Tibial nerve (tissue), 4 donors: ENCODE measurements around the gene TAS2R31. TPM values are rescaled to one million over a fixed set of nuclear protein-coding genes. Genes with fewer than 3 reads are reported as not detected.
"Not testable (repeated sequence)": the region's sequence is repeated elsewhere in the genome, so short reads cannot be mapped to it uniquely, and the experiment has no call there.

Source experiments
- DNase-seq, 2 donors: peaks; one replicate each; pipeline ENCODE4 v3.0.0-alpha.2; 2019; ENCODE audit warnings: low spot score in 2 of 2
- H3K27ac ChIP-seq, 4 donors: fragments of 200-600 bp; sonication (generic) in 3 of 4; one replicate each; pipeline ENCODE4 v1.5.1; 2017 to 2019; ENCODE audit warnings: mild to moderate bottlenecking in 1 of 4
- H3K27me3 ChIP-seq, 2 donors: fragments of 200-600 bp; sonication (generic) in 1 of 2; one replicate each; pipeline versions ENCODE4 v1.5.1 to v1.6.0; 2017 to 2019
- H3K36me3 ChIP-seq, 3 donors: fragments of 200-600 bp; sonication (generic); one replicate each; pipeline ENCODE4 v1.5.1; 2018 to 2019
- H3K4me1 ChIP-seq, 4 donors: fragments of 200-600 bp; sonication (generic) in 3 of 4; one replicate each; pipeline ENCODE4 v1.5.1; 2017 to 2019
- H3K4me3 ChIP-seq, 4 donors: fragments of 200-600 bp; sonication (generic) in 3 of 4; one replicate each; pipeline ENCODE4 v1.5.1; 2017 to 2019; ENCODE audit warnings: mild to moderate bottlenecking in 1 of 4, moderate library complexity in 1 of 4
- H3K9me3 ChIP-seq, 4 donors: fragments of 200-600 bp; sonication (generic) in 3 of 4; one replicate each; pipeline ENCODE4 v1.5.1; 2017 to 2019
- CTCF ChIP-seq, 5 experiments: fragments of 200-600 bp in 3 of 5; fragments of 450-650 bp in 2 of 5; sonication (generic) in 3 of 5; IDR thresholded peaks; one replicate each; pipeline ENCODE4 v1.5.1; 2016 to 2019; ENCODE audit warnings: antibody characterized with exemption in 5 of 5, mild to moderate bottlenecking in 3 of 5, moderate library complexity in 2 of 5
- EP300 ChIP-seq, 2 donors: sonication (generic); formaldehyde crosslinking; IDR thresholded peaks; one replicate each; pipeline ENCODE4 v1.6.1; 2017; ENCODE audit warnings: antibody characterized with exemption in 2 of 2, mild to moderate bottlenecking in 1 of 2
- POLR2A ChIP-seq, 2 donors: fragments of 450-650 bp; IDR thresholded peaks; one replicate each; pipeline ENCODE4 v1.6.1; 2017; ENCODE audit warnings: antibody characterized with exemption in 2 of 2, mild to moderate bottlenecking in 2 of 2, moderate library complexity in 2 of 2
- WGBS, 2 donors: methylation state at CpG; one replicate each; pipeline ENCODE4 v1.1.5; 2018; 5-methylcytosine and 5-hydroxymethylcytosine counted together
- total RNA-seq, 4 donors: library from RNA; depleted of rRNA; stranded (reverse); fragments of >200 nt; gene quantifications; one replicate each; pipeline ENCODE4 v1.1.0, GENCODE V29; 2016

TAS2R31 gene
- total RNA-seq, 4 donors from 2014 or later = 10.3 to 17.3 (median 12.0) TPM

DNA sequence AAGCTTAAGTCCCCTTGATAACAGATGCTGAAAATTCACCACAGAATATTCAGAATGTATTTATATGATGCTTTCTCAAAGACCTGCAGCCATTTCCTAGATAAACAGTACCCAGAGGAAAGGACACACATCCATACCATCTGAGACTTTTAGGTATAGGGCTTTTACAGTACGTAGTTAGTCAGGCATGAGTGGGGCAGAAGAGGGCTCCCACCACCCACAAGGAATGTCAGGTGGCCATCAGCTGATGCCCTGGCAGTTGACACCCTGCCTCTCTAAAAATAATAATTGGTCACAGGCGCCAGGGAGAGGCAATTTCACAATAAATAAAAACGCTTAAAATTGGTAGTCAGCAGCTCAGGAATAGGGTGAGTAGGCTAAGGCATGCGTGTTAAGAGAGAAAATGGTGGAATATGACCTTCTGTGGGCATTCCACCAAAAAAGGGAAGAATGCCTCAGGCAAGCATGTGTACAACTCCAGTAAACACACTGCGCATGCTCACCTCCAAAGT lies 38.7 kb upstream of the TAS2R31 start:
- Histone ChIP-seq H3K4me3 (no peak overlapping the region), H3K9me3 (no peaks in the 10 kb centered on the region), H3K27ac (no peak overlapping the region), H3K36me3 (no peaks in the 10 kb centered on the region), H3K27me3 (no peaks in the 10 kb centered on the region), H3K4me1 (peaks cover 0 to 10% (median 4%) of the 10 kb centered on the region in 4 donors)
- WGBS, 2 donors = 85 to 87% methylated on average over 5 of the region's 5 CpGs
- no peak for DNase-seq
- TF ChIP-seq EP300 (IDR thresholded peaks at IDR 0.05) = no peak
- no peak for TF ChIP-seq POLR2A (IDR thresholded peaks at IDR 0.05)
- no peak for TF ChIP-seq CTCF (IDR thresholded peaks at IDR 0.05)

- TF ChIP-seq POLR2A (IDR thresholded peaks at IDR 0.05) (no peak), CTCF (IDR thresholded peaks at IDR 0.05) (no peak), EP300 (IDR thresholded peaks at IDR 0.05) (no peak)
- H3K4me3 ChIP-seq = no peak overlapping the region
- 43 to 49% methylated on average over 2 of the region's 2 CpGs for WGBS, 2 donors
- no peaks in the 10 kb centered on the region for H3K9me3 ChIP-seq
- no peaks in the 10 kb centered on the region for H3K36me3 ChIP-seq
- no peak overlapping the region for H3K27ac ChIP-seq
- DNase-seq = peak in 1 of 2 donors; percentile 12
- H3K27me3 ChIP-seq = no peaks in the 10 kb centered on the region
- peaks cover 0 to 10% (median 3%) of the 10 kb centered on the region in 4 donors for H3K4me1 ChIP-seq
These were observed 36.3 kb upstream of the TAS2R31 start for GRCh38 chr12:11067514-11067913.

DNA sequence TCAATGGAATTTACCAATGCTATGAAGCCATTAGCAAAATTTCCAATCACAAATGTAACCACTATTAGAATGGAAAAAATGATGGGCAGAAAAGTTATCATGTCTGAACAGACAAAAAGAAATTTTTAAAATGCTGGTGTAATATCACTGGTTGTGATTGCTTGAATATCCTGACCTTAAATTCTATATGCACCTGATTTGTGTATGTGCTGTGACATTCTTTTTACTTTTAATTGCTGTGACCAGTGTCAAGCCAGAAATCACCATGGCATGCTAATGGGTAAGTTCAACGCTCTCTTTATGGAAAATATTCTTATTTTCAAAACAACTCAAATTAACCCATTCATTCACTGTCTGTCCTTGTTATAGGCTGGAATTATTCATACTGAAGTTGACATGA lies 31.0 kb upstream of the TAS2R31 start, which contains the start of gene TAS2R46:
Gene TAS2R46, minus strand, starts transcription at position 101 of the 400 bp plus-strand sequence. Its CDS starts 0 bp downstream, at position 101.
- H3K9me3 ChIP-seq, DNase-seq, H3K4me1 ChIP-seq, H3K4me3 ChIP-seq, H3K36me3 ChIP-seq, H3K27me3 ChIP-seq, H3K27ac ChIP-seq: not testable (repeated sequence)
- whole genome bisulfite sequencing, 2 donors = 65 to 70% methylated on average over 1 of the region's 1 CpG

- no peak for DNase-seq
- Histone ChIP-seq H3K4me1 (no peaks in the 10 kb centered on the region), H3K4me3 (no peak overlapping the region)
These were observed 28.6 kb upstream of the TAS2R31 start for GRCh38 chr12:11059784-11060183.

DNA sequence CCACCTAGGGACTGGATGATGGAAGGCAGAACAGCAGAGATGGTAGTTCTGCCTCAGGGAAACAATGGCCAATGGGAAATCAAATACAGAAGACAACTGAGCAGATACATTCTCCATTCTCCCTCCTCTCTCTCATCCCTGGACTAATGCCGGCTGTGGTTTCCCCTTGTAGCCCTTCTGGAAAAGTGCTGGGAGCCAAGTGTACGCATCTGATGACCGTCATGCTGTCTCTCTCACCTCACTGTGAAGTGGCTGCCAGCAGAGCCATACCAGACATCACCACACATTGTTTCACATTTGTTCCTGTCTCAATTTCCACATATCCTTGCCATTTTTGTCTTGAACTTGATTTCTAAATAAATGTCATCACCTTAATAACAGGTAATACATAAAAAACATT lies 27.8 kb upstream of the TAS2R31 start:
- H3K27me3 ChIP-seq = no peaks in the 10 kb centered on the region
- WGBS, 2 donors = 99% methylated on average over 3 of the region's 3 CpGs
- no peak overlapping the region for H3K27ac ChIP-seq
- no peak overlapping the region for H3K4me3 ChIP-seq
- H3K9me3 ChIP-seq = no peaks in the 10 kb centered on the region
- DNase-seq = no peak
- no peak for TF ChIP-seq CTCF (IDR thresholded peaks at IDR 0.05)
- TF ChIP-seq POLR2A (IDR thresholded peaks at IDR 0.05) = no peak
- no peak for TF ChIP-seq EP300 (IDR thresholded peaks at IDR 0.05)
- no peaks in the 10 kb centered on the region for H3K4me1 ChIP-seq
- H3K36me3 ChIP-seq = no peaks in the 10 kb centered on the region

More at GRCh38 chr12:11059784-11060183, 28.6 kb upstream of the TAS2R31 start:
- Histone ChIP-seq H3K27me3 (no peaks in the 10 kb centered on the region), H3K9me3 (no peaks in the 10 kb centered on the region), H3K36me3 (no peaks in the 10 kb centered on the region), H3K27ac (no peak overlapping the region)
- TF ChIP-seq POLR2A (IDR thresholded peaks at IDR 0.05) (no peak), EP300 (IDR thresholded peaks at IDR 0.05) (no peak), CTCF (IDR thresholded peaks at IDR 0.05) (no peak)

DNA sequence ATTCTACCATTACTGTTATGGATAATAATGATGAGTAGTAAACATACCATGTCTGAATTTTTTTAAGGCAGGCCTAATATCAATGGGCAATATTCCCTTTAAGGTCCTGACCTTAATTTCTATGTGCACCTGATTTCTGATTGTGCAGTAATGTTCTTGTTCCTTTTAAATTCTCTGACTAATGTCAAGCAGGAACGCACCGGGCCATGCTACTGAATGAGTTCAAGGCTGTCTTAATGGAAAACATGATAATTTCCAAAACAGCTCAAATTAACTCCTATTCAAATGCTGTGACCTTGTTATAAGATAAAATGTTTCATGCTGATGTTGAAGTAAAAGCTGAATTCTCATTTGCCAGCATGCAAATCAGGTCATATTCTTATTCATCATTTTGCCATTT lies 24.1 kb upstream of the TAS2R31 start:
- WGBS, 2 donors = 92 to 97% methylated on average over 2 of the region's 2 CpGs
- DNase-seq = no peak
- Histone ChIP-seq H3K4me1 (no peaks in the 10 kb centered on the region), H3K27ac (no peak overlapping the region), H3K36me3 (peaks cover 0 to 9% (median 0%) of the 10 kb centered on the region in 3 donors), H3K9me3 (peaks cover 0 to 25% (median 0%) of the 10 kb centered on the region in 4 donors), H3K4me3 (no peak overlapping the region), H3K27me3 (no peaks in the 10 kb centered on the region)
- no peak for TF ChIP-seq POLR2A (IDR thresholded peaks at IDR 0.05)
- no peak for TF ChIP-seq CTCF (IDR thresholded peaks at IDR 0.05)
- no peak for TF ChIP-seq EP300 (IDR thresholded peaks at IDR 0.05)

- DNase-seq, H3K4me1 ChIP-seq, H3K27ac ChIP-seq, H3K27me3 ChIP-seq, H3K4me3 ChIP-seq: not testable (repeated sequence)
- Histone ChIP-seq H3K36me3 (peaks cover 0 to 36% (median 0%) of the 10 kb centered on the region in 3 donors), H3K9me3 (peaks cover 0 to 31% (median 0%) of the 10 kb centered on the region in 4 donors)
- WGBS, 2 donors = 91 to 96% methylated on average over 7 of the region's 7 CpGs
These were observed 18.8 kb upstream of the TAS2R31 start for GRCh38 chr12:11049806-11050531.

DNA sequence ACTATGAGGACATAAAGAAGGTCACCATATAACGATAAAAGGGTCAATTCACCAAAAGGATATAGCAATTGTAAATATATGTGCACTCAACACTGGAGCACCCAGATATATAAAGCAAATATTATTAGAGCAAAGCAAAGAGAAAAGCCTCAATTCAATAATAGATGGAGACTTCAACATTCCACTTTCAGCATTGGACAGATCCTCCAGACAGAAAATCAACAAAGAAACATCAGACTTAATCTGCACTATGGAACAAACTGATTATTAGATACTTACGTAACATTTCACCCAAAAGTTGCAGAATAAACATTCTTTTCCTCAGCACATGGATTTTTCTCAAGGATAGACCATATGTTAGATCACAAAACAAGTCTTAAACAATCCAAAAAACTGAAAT lies 10.2 kb upstream of the TAS2R31 start:
- not testable (repeated sequence) for H3K27ac ChIP-seq, DNase-seq, H3K4me3 ChIP-seq, H3K27me3 ChIP-seq, H3K9me3 ChIP-seq, H3K4me1 ChIP-seq
- WGBS, 2 donors = 59 to 97% methylated on average over 2 of the region's 2 CpGs
- peaks cover 0 to 24% (median 0%) of the 10 kb centered on the region in 3 donors for H3K36me3 ChIP-seq
